Activated T-helper 1 cell treated with anti-CD3 and anti-CD28 coated beads, Interleukin-12 subunit alpha, Interleukin-12 subunit beta, Interleukin-2, Interleukin-4 antibody, amounts not matched to agents 30 ng/mL and 10 ng/mL and 1 ng/mL, durations not matched to agents 14 hours and 24 hours and 36 hours (primary cell): ENCODE data around the gene TAPBPL. TPM values are rescaled to one million over a fixed set of nuclear protein-coding genes. Genes with fewer than 3 reads are reported as not detected.

Source experiments
- DNase-seq: peaks from one replicate; pipeline ENCODE4 v3.0.0; 2021; ENCODE audit warnings: low spot score
- H3K27ac Mint-ChIP-seq: one replicate; pipeline ENCODE4 v1.8.0; 2021; ENCODE audit warnings: mild to moderate bottlenecking, mixed read lengths
- H3K27me3 Mint-ChIP-seq: one replicate; pipeline ENCODE4 v1.8.0; 2022; ENCODE audit warnings: mild to moderate bottlenecking, moderate library complexity, mixed read lengths; ENCODE audit not compliant: insufficient read depth
- H3K36me3 Mint-ChIP-seq: one replicate; pipeline ENCODE4 v1.8.0; 2021; ENCODE audit warnings: low read depth, mixed read lengths
- H3K4me1 Mint-ChIP-seq: one replicate; pipeline ENCODE4 v1.8.0; 2021; ENCODE audit warnings: low read depth, mixed read lengths
- H3K4me3 Mint-ChIP-seq: one replicate; pipeline ENCODE4 v1.8.0; 2021; ENCODE audit warnings: mild to moderate bottlenecking, moderate library complexity, mixed read lengths
- H3K9me3 Mint-ChIP-seq: one replicate; pipeline ENCODE4 v1.8.0; 2021; ENCODE audit warnings: mixed read lengths
- intact Hi-C: fragments of 100-400 bp; cut with micrococcal nuclease; formaldehyde crosslinking; loops from one replicate; pipeline ENCODE4 v1.15.1; 2024
- total RNA-seq: library from RNA; stranded (reverse); gene quantifications from 2 replicates; pipeline ENCODE4 v1.2.3, GENCODE V29; 2022

The TAPBPL gene, protein sequence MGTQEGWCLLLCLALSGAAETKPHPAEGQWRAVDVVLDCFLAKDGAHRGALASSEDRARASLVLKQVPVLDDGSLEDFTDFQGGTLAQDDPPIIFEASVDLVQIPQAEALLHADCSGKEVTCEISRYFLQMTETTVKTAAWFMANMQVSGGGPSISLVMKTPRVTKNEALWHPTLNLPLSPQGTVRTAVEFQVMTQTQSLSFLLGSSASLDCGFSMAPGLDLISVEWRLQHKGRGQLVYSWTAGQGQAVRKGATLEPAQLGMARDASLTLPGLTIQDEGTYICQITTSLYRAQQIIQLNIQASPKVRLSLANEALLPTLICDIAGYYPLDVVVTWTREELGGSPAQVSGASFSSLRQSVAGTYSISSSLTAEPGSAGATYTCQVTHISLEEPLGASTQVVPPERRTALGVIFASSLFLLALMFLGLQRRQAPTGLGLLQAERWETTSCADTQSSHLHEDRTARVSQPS
- total RNA-seq = 34.1 and 34.3 TPM in 2 replicates

GRCh38 chr12:6451348-6452244 is at the start of gene TAPBPL:
TAPBPL (plus strand) TSS chr12:6452042; CDS start chr12:6452249, 207 bp downstream.
- intact Hi-C loops = loop anchor here (1.0 to 5.0 kb wide), 5 partner anchors 8 to 41 kb away; partner anchors contain the start of genes MRPL51 and NCAPD2
- H3K27ac Mint-ChIP-seq = peak within 1 kb of the TSS; percentile 91
- no peaks in the 10 kb centered on the region for H3K9me3 Mint-ChIP-seq
- H3K4me3 Mint-ChIP-seq = peak within 1 kb of the TSS; percentile 98
- H3K36me3 Mint-ChIP-seq = peaks cover 67% of the 10 kb centered on the region
- peaks cover 72% of the 10 kb centered on the region for H3K4me1 Mint-ChIP-seq
- peak; percentile 79 for DNase-seq
- H3K27me3 Mint-ChIP-seq = no peaks in the 10 kb centered on the region

- no peak overlapping the region for H3K4me3 Mint-ChIP-seq
- H3K27me3 Mint-ChIP-seq = peaks cover 10% of the 10 kb centered on the region
- intact Hi-C loops = no loop called here
- no peaks in the 10 kb centered on the region for H3K36me3 Mint-ChIP-seq
- no peaks in the 10 kb centered on the region for H3K9me3 Mint-ChIP-seq
- H3K27ac Mint-ChIP-seq = no peak overlapping the region
- no peaks in the 10 kb centered on the region for H3K4me1 Mint-ChIP-seq
- no peak for DNase-seq
These were observed 47.5 kb upstream of the TAPBPL start for GRCh38 chr12:6404390-6404789.

GRCh38 chr12:6405963-6406362 is 45.9 kb upstream of the TAPBPL start:
- Mint-ChIP-seq H3K4me3 (no peak overlapping the region), H3K36me3 (no peaks in the 10 kb centered on the region), H3K4me1 (no peaks in the 10 kb centered on the region), H3K9me3 (no peaks in the 10 kb centered on the region), H3K27ac (no peak overlapping the region), H3K27me3 (peaks cover 16% of the 10 kb centered on the region)
- intact Hi-C loops = no loop called here
- DNase-seq = no peak

DNA sequence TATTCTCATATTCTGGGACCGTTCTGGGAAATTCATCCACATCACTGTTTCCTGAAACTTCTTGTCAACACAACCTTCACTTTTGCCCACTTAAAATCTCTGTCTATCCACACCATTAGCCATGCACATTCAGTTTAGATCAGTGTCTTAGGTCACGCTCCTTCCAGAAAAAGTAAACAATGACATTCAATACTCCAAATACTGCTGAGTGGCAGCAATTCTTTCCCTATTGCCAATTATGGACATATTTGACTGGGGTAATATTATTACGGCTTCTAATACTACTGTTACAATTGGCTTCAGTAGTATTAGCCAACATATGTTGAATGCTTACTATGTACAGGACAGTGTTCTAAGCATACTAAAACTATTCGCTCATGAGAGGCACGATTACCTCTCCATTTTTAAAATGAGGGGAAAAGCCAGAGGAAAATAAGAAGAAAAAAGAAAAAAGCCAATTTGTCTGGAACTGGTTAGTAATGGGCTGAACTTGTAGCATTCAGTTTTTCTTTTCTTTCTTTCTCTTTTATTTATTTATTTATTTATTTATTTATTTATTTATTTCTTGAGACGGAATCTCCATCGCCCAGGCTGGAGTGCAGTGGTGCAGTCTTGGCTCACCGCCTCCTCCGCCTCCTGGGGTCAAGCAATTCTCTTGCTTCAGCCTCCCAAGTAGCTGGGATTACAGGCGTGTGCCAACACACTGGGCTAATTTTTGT is 44.4 kb upstream of the TAPBPL start:
- H3K27me3 Mint-ChIP-seq = peaks cover 12% of the 10 kb centered on the region
- DNase-seq = no peak
- no peaks in the 10 kb centered on the region for H3K4me1 Mint-ChIP-seq
- no peaks in the 10 kb centered on the region for H3K36me3 Mint-ChIP-seq
- H3K27ac Mint-ChIP-seq = no peak overlapping the region
- H3K4me3 Mint-ChIP-seq = no peak overlapping the region
- no peaks in the 10 kb centered on the region for H3K9me3 Mint-ChIP-seq
- intact Hi-C loops = no loop called here

GRCh38 chr12:6416596-6416995 is 35.2 kb upstream of the TAPBPL start:
- intact Hi-C loops = no loop called here
- Mint-ChIP-seq H3K4me1 (peaks cover 9% of the 10 kb centered on the region), H3K27me3 (peaks cover 1% of the 10 kb centered on the region), H3K9me3 (no peaks in the 10 kb centered on the region), H3K36me3 (no peaks in the 10 kb centered on the region), H3K27ac (no peak overlapping the region), H3K4me3 (no peak overlapping the region)
- DNase-seq = no peak

DNA sequence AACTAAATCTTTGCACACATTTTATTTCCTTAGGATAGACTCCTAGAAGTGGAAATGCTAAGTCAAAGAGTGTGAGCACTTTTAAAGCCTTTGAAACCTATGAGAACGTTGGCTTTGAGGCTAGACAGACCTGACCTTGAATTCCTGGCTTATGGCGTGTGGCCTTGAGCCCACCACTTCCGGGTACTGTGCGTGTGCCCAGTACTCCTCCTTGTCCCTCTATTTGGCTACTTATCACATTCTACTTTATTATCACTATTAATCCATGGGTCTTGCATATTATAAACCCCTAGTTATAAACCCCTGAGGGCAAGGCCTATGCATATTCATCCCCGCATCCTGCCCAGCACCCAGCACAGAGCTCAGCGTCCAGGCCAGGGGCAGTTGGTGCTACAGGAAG is 33.0 kb upstream of the TAPBPL start:
- no peak overlapping the region for H3K4me3 Mint-ChIP-seq
- peaks cover 16% of the 10 kb centered on the region for H3K4me1 Mint-ChIP-seq
- H3K9me3 Mint-ChIP-seq = no peaks in the 10 kb centered on the region
- no peaks in the 10 kb centered on the region for H3K36me3 Mint-ChIP-seq
- H3K27me3 Mint-ChIP-seq = peaks cover 1% of the 10 kb centered on the region
- H3K27ac Mint-ChIP-seq = no peak overlapping the region
- intact Hi-C loops = no loop called here
- DNase-seq = no peak

DNA sequence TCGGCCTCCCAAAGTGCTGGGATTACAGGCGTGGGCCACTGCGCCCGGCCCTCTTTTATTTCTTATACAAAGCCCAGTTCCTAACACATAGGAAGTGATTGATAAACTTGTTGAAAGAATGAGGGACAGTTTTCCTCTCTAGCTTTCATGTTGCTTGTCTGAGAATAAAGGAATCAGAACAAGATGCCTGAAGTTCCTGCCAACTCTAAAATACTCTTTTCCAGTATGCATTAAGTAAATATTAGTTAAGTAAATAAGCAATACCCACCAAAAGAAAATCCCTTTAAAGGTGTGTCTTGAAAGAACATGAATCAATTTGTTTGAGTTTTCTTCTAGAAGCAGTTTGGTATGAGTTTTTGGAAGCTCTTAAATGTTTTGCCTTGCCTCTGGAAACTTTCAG is 31.5 kb upstream of the TAPBPL start:
- Mint-ChIP-seq H3K4me3 (no peak overlapping the region), H3K36me3 (no peaks in the 10 kb centered on the region)
- intact Hi-C loops = loop anchor here (10.0 kb wide), 1 partner anchor 264 kb away; the partner anchor contains the start of gene ZNF384

DNA sequence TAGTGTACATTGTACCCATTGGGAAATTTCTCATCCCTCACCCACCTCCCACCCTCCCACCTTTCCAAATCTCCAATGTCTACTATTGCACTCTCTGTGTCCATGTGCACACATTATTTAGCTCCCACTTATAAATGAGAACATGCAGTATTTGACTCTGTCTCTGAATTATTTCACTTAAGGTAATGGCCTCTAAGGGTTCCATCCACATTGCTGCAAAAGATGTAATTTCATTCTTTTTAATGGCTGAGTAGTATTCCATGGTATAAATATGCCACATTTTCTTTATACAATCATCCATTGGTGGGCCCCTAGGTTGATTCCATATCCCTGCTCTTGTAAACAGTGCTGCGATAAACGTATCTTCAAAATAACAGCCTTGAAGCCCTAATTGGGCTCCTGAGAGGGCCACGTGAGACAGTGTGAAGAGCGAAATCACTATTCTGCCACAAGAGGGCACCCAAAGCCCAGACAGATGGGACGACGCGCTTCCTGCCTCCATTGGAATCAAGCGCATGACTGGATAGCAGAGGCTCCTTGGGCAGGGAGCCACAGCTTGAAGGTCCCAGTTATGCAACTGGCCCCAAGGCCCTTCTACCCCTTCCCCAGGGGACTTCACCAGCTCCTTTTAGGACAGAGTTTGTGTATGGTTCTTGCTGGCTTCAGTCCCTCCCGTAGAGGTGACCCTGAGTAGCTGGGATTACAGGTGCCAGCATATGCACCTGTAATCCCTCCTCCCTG is 28.4 kb upstream of the TAPBPL start:
- H3K36me3 Mint-ChIP-seq = no peaks in the 10 kb centered on the region
- H3K4me1 Mint-ChIP-seq = peaks cover 44% of the 10 kb centered on the region
- intact Hi-C loops = loop anchor here (1.0 to 10.0 kb wide), 9 partner anchors 28 to 261 kb away; partner anchors contain the start of genes NCAPD2, VAMP1 and ZNF384
- DNase-seq = peak; percentile 75
- peaks cover 1% of the 10 kb centered on the region for H3K27me3 Mint-ChIP-seq
- H3K4me3 Mint-ChIP-seq = no peak overlapping the region
- no peaks in the 10 kb centered on the region for H3K9me3 Mint-ChIP-seq
- H3K27ac Mint-ChIP-seq = peak overlapping the region; percentile 50

More for the DNA sequence above, 31.5 kb upstream of the TAPBPL start:
- Mint-ChIP-seq H3K9me3 (no peaks in the 10 kb centered on the region), H3K4me1 (peaks cover 27% of the 10 kb centered on the region), H3K27me3 (peaks cover 1% of the 10 kb centered on the region), H3K27ac (no peak overlapping the region)
- DNase-seq = no peak

DNA sequence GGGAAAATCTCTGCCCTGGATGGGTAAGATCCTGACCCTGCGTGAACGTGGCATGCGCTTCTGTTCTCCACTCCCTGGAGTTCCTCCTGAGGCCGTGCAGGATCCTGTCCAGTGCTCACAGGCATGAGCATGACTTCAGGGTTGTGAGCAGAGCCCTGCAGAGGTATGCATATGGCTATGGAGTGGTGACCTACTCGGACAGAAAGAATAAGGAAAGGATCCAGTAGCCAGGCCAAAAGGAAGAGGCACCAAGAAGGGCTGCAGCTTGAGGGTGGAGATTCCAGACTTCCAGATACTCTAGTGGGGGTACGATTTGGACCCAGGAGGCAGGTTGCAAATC is 27.9 kb upstream of the TAPBPL start:
- intact Hi-C loops = loop anchor here (10.0 kb wide), 1 partner anchor 261 kb away; the partner anchor contains the start of gene ZNF384

GRCh38 chr12:6424866-6425265 is 27.0 kb upstream of the TAPBPL start:
- DNase-seq = no peak
- H3K27ac Mint-ChIP-seq = peak overlapping the region; percentile 74
- intact Hi-C loops = loop anchor here (10.0 kb wide), 1 partner anchor 260 kb away; the partner anchor contains the start of gene ZNF384
- peaks cover 1% of the 10 kb centered on the region for H3K27me3 Mint-ChIP-seq
- H3K9me3 Mint-ChIP-seq = no peaks in the 10 kb centered on the region
- H3K4me3 Mint-ChIP-seq = no peak overlapping the region
- H3K4me1 Mint-ChIP-seq = peaks cover 50% of the 10 kb centered on the region
- no peaks in the 10 kb centered on the region for H3K36me3 Mint-ChIP-seq

More for the DNA sequence above, 27.9 kb upstream of the TAPBPL start:
- H3K27me3 Mint-ChIP-seq = peaks cover 1% of the 10 kb centered on the region
- peaks cover 45% of the 10 kb centered on the region for H3K4me1 Mint-ChIP-seq
- no peak for DNase-seq
- H3K4me3 Mint-ChIP-seq = no peak overlapping the region
- H3K27ac Mint-ChIP-seq = peak overlapping the region; percentile 50
- H3K9me3 Mint-ChIP-seq = no peaks in the 10 kb centered on the region
- H3K36me3 Mint-ChIP-seq = no peaks in the 10 kb centered on the region

- Mint-ChIP-seq H3K27me3 (peaks cover 1% of the 10 kb centered on the region), H3K36me3 (no peaks in the 10 kb centered on the region), H3K27ac (peak overlapping the region; percentile 99), H3K4me3 (peak overlapping the region; percentile 84), H3K4me1 (peaks cover 60% of the 10 kb centered on the region), H3K9me3 (no peaks in the 10 kb centered on the region)
- DNase-seq = no peak
- intact Hi-C loops = loop anchor here (2.0 to 10.0 kb wide), 3 partner anchors 37 to 259 kb away; partner anchors contain the start of gene ZNF384
These were observed 26.0 kb upstream of the TAPBPL start for GRCh38 chr12:6425590-6426531.
